Panc1 (cell line): ENCODE data around the gene DPYSL3. TPM values are rescaled to one million over a fixed set of nuclear protein-coding genes. Genes with fewer than 3 reads are reported as not detected.

Source experiments
- ATAC-seq: fragments of 200-7000 bp; cut with Tn5 transposase; 2 replicates; pipeline ENCODE4 v1.9.1; 2020; ENCODE audit warnings: mild to moderate bottlenecking, moderate library complexity
- BruUV-seq: library from RNA; stranded (reverse); fragments of 400-500 nt; replicated peaks from 2 replicates; lab custom pipeline; 2021; lab: Mats Ljungman, UMichigan
- CTCF ChIA-PET: fragments of 300-600 bp; sonication (Branson Sonifier 250); formaldehyde crosslinking; loops from one replicate; lab custom pipeline; 2022; ENCODE audit warnings: antibody characterized with exemption; lab: Charles Lee
- POLR2A ChIA-PET: fragments of 300-600 bp; sonication (Branson Sonifier 250); formaldehyde crosslinking; loops from one replicate; lab custom pipeline; 2022; ENCODE audit warnings: antibody characterized with exemption; lab: Charles Lee
- DNase-seq: peaks from one replicate; pipeline ENCODE4 v3.0.0-alpha.2; 2010; ENCODE audit warnings: low read depth, low spot score
- H3K27ac ChIP-seq: 2 replicates; pipeline ENCODE4 v1.5.1; 2011; ENCODE audit warnings: mild to moderate bottlenecking, low read length, inconsistent platforms
- H3K27me3 ChIP-seq: fragments of 200-500 bp; sonication (Bioruptor generic); 2 replicates; pipeline ENCODE4 v1.6.0; 2014; ENCODE audit warnings: low read length, inconsistent platforms; ENCODE audit not compliant: control insufficient read depth, insufficient read depth
- H3K36me3 ChIP-seq: fragments of 200-500 bp; sonication (Bioruptor generic); 2 replicates; pipeline ENCODE4 v1.5.1; 2014; ENCODE audit warnings: inconsistent platforms, mild to moderate bottlenecking, low read length, moderate library complexity; ENCODE audit not compliant: control insufficient read depth, insufficient read depth
- H3K4me1 ChIP-seq: 2 replicates; pipeline ENCODE4 v1.5.1; 2011; ENCODE audit warnings: inconsistent platforms, mild to moderate bottlenecking, low read length, moderate library complexity; ENCODE audit not compliant: control insufficient read depth, insufficient read depth
- H3K4me3 ChIP-seq, 2 experiments: 2 replicates each; pipeline ENCODE4 v1.5.1; 2011 to 2012; ENCODE audit warnings: low read depth in 2 of 2, low read length in 2 of 2, mild to moderate bottlenecking in 2 of 2, inconsistent platforms in 1 of 2, moderate library complexity in 1 of 2
- H3K9me3 ChIP-seq: fragments of 200-500 bp; sonication (Bioruptor generic); 2 replicates; pipeline ENCODE4 v1.5.1; 2014; ENCODE audit warnings: low read depth, mild to moderate bottlenecking, inconsistent platforms, low read length, moderate library complexity; ENCODE audit not compliant: control insufficient read depth, insufficient read depth
- POLR2AphosphoS5 ChIP-seq: IDR thresholded peaks from 2 replicates; pipeline ENCODE4 v1.6.1; 2012; ENCODE audit warnings: mild to moderate bottlenecking, low read depth, low read length, moderate library complexity
- REST ChIP-seq, 2 experiments: IDR thresholded peaks; 2 replicates each; pipeline ENCODE4 v1.6.1; 2011 to 2012; ENCODE audit warnings: low read depth in 2 of 2, control low read depth in 1 of 2, low read length in 1 of 2, mild to moderate bottlenecking in 1 of 2, moderate library complexity in 1 of 2; ENCODE audit not compliant: insufficient read depth in 1 of 2
- SIN3A ChIP-seq: IDR thresholded peaks from 2 replicates; pipeline ENCODE4 v1.6.1; 2012; ENCODE audit warnings: low read depth, mild to moderate bottlenecking, low read length, moderate library complexity, borderline replicate concordance; ENCODE audit not compliant: insufficient read depth
- TCF7L2 ChIP-seq: IDR thresholded peaks from 2 replicates; pipeline ENCODE4 v1.6.1; 2011; ENCODE audit warnings: mild to moderate bottlenecking, low read depth, low read length, inconsistent platforms
- in situ Hi-C: cut with HindIII; loops from 2 replicates; pipeline ENCODE4 v1.10.0; 2016; ENCODE audit warnings: low sequenced_read_pairs, low pct_unique_long_range_greater_than_20kb
- intact Hi-C: fragments of 100-400 bp; cut with micrococcal nuclease; formaldehyde crosslinking; loops from one replicate; pipeline ENCODE4 v1.10.0; 2022; ENCODE audit not compliant: unreplicated experiment
- total RNA-seq: library from RNA; stranded (reverse); gene quantifications from one replicate; pipeline ENCODE4 v1.2.1, GENCODE V29; 2021; ENCODE audit not compliant: unreplicated experiment
- TF ChIP-seq, protein P1 (sequence below): fragments of 450-650 bp; IDR thresholded peaks from 2 replicates; pipeline ENCODE4 v1.5.1; 2017; ENCODE audit warnings: mild to moderate bottlenecking

Gene DPYSL3
- total RNA-seq, 1 experiment from 2014 or later: 1.1 TPM

DNA sequence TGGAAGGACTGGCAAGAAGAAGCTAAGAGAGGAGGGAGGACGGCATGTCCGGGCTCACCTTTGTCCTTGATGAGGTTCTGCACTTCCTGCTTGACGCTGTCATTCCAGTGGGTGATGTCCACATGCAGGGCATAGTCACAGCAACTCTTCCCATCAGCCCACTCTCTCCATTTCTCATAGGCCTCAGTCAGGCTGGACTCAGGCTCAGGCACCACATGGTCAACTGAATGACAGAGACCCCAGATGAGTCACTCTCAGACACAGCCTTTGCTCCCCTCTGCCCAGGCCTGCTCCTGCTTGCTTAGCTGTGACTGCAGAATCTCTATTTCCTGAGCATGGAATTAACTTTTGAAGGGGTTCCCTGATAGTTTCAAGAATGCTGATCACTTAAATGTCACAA lies 94.2 kb downstream of the DPYSL3 start:
- H3K4me3 ChIP-seq: no peak overlapping the region
- DNase-seq (no peak), ATAC-seq (no peak)
- no peaks in the 10 kb centered on the region for H3K27me3 ChIP-seq
- no peaks in the 10 kb centered on the region for H3K4me1 ChIP-seq
- in situ Hi-C loops (no loop called here), intact Hi-C loops (no loop called here)
- POLR2A ChIA-PET: no interaction called here
- CTCF ChIA-PET: no interaction called here
- H3K27ac ChIP-seq: no peak overlapping the region
- no TSS peak for BruUV-seq
- no peak for TF ChIP-seq REST (IDR thresholded peaks at IDR 0.05; ENCODE audit: insufficient read depth in 1 of 2, low read depth in 2 of 2, low read length in 1 of 2)
- no peak for TF ChIP-seq TCF7L2
- TF ChIP-seq, protein P1, sequence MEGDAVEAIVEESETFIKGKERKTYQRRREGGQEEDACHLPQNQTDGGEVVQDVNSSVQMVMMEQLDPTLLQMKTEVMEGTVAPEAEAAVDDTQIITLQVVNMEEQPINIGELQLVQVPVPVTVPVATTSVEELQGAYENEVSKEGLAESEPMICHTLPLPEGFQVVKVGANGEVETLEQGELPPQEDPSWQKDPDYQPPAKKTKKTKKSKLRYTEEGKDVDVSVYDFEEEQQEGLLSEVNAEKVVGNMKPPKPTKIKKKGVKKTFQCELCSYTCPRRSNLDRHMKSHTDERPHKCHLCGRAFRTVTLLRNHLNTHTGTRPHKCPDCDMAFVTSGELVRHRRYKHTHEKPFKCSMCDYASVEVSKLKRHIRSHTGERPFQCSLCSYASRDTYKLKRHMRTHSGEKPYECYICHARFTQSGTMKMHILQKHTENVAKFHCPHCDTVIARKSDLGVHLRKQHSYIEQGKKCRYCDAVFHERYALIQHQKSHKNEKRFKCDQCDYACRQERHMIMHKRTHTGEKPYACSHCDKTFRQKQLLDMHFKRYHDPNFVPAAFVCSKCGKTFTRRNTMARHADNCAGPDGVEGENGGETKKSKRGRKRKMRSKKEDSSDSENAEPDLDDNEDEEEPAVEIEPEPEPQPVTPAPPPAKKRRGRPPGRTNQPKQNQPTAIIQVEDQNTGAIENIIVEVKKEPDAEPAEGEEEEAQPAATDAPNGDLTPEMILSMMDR: no peak
- no peak for TF ChIP-seq SIN3A
- no peak for TF ChIP-seq POLR2AphosphoS5
- no peaks in the 10 kb centered on the region for H3K9me3 ChIP-seq
- no peaks in the 10 kb centered on the region for H3K36me3 ChIP-seq

DNA sequence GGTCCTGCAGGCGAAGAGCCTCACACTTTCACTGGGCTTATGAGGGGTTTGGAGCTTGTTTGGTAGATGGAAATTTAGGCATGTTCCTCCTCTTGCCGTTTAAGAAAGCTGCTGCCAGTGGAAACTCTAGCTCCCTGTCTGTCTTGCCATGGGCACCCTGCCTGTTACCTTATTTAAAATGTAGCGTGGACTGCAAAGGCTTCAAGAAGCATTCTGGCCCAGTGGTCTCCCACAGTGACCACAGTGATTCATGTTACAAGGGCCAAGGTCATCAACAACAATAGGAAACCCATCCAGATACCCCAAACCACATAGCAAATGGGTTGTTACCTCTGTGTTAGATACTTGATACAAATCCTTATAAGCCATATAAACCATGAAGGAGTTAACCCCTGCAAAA lies 96.6 kb downstream of the DPYSL3 start:
- no peaks in the 10 kb centered on the region for H3K9me3 ChIP-seq
- peaks cover 2% of the 10 kb centered on the region; the same call in 1 of the 2 replicates for H3K27me3 ChIP-seq
- H3K4me1 ChIP-seq: no peaks in the 10 kb centered on the region
- no peak overlapping the region for H3K4me3 ChIP-seq
- BruUV-seq: no TSS peak
- TF ChIP-seq POLR2AphosphoS5 (no peak), REST (IDR thresholded peaks at IDR 0.05; ENCODE audit: insufficient read depth in 1 of 2, low read depth in 2 of 2, low read length in 1 of 2) (no peak), SIN3A (no peak), TCF7L2 (no peak)
- TF ChIP-seq, protein P1: no peak
- no peak overlapping the region for H3K27ac ChIP-seq
- intact Hi-C loops (no loop called here), in situ Hi-C loops (no loop called here)
- ATAC-seq (no peak), DNase-seq (no peak)
- ChIA-PET CTCF (no interaction called here), POLR2A (no interaction called here)
- no peaks in the 10 kb centered on the region for H3K36me3 ChIP-seq
